Ishikawa (cell line): ENCODE results near the gene STARD3.
A peak's percentile ranks its signal among the peaks of the same experiment; 100 is the strongest.

ENCODE experiments used
- CEBPB ChIP-seq: IDR thresholded peaks from 2 replicates; pipeline ENCODE4 v1.6.1; 2012
- CREB1 ChIP-seq: IDR thresholded peaks from 2 replicates; pipeline ENCODE4 v1.6.1; 2012; ENCODE audit warnings: low read depth
- EGR1 ChIP-seq: IDR thresholded peaks from 2 replicates; pipeline ENCODE4 v1.6.1; 2012
- EP300 ChIP-seq: IDR thresholded peaks from 2 replicates; pipeline ENCODE4 v1.6.1; 2012; ENCODE audit warnings: borderline replicate concordance
- FOXM1 ChIP-seq: IDR thresholded peaks from 2 replicates; pipeline ENCODE4 v1.6.1; 2012; ENCODE audit warnings: low read depth, borderline replicate concordance
- NFIC ChIP-seq: IDR thresholded peaks from 2 replicates; pipeline ENCODE4 v1.6.1; 2012
- RAD21 ChIP-seq: IDR thresholded peaks from 2 replicates; pipeline ENCODE4 v1.6.1; 2012; ENCODE audit warnings: low read depth
- TAF1 ChIP-seq: IDR thresholded peaks from 2 replicates; pipeline ENCODE4 v1.6.1; 2012; ENCODE audit warnings: low read depth, mild to moderate bottlenecking
- TCF12 ChIP-seq: IDR thresholded peaks from 2 replicates; pipeline ENCODE4 v1.6.1; 2012; ENCODE audit warnings: low read depth
- TEAD4 ChIP-seq: IDR thresholded peaks from 2 replicates; pipeline ENCODE4 v1.6.1; 2012
- USF1 ChIP-seq: IDR thresholded peaks from 2 replicates; pipeline ENCODE4 v1.6.1; 2012
- YY1 ChIP-seq: IDR thresholded peaks from 2 replicates; pipeline ENCODE4 v1.6.1; 2012; ENCODE audit warnings: low read depth
- ZBTB7A ChIP-seq: IDR thresholded peaks from 2 replicates; pipeline ENCODE4 v1.6.1; 2012; ENCODE audit warnings: low read depth
- TF ChIP-seq, protein P1 (sequence below): IDR thresholded peaks from 2 replicates; pipeline ENCODE4 v1.6.1; 2012
- TF ChIP-seq, protein P2 (sequence below): IDR thresholded peaks from 2 replicates; pipeline ENCODE4 v1.6.1; 2012; ENCODE audit warnings: low read depth, mild to moderate bottlenecking

The STARD3 gene

DNA sequence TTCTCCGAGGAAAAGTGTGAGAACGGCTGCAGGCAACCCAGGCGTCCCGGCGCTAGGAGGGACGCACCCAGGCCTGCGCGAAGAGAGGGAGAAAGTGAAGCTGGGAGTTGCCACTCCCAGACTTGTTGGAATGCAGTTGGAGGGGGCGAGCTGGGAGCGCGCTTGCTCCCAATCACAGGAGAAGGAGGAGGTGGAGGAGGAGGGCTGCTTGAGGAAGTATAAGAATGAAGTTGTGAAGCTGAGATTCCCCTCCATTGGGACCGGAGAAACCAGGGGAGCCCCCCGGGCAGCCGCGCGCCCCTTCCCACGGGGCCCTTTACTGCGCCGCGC is 62.8 kb downstream of the STARD3 start, which contains the start of gene ERBB2:
Gene ERBB2 (plus strand): TSS at position 247 of the 330 bp plus-strand sequence. CDS start 175 bp downstream, outside the sequence.
- TF ChIP-seq USF1 = no peak
- peak; percentile 62 for TF ChIP-seq TAF1
- TF ChIP-seq EP300 = peak; percentile 35; the same call in 1 of the 2 replicates
- TF ChIP-seq, protein P1, sequence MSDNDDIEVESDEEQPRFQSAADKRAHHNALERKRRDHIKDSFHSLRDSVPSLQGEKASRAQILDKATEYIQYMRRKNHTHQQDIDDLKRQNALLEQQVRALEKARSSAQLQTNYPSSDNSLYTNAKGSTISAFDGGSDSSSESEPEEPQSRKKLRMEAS = peak; percentile 51
- no peak for TF ChIP-seq NFIC
- no peak for TF ChIP-seq RAD21
- peak; percentile 95 for TF ChIP-seq TEAD4
- no peak for TF ChIP-seq YY1
- TF ChIP-seq FOXM1 = no peak
- peak; percentile 41; the same call in 1 of the 2 replicates for TF ChIP-seq TCF12
- no peak for TF ChIP-seq ZBTB7A
- TF ChIP-seq, protein P2, sequence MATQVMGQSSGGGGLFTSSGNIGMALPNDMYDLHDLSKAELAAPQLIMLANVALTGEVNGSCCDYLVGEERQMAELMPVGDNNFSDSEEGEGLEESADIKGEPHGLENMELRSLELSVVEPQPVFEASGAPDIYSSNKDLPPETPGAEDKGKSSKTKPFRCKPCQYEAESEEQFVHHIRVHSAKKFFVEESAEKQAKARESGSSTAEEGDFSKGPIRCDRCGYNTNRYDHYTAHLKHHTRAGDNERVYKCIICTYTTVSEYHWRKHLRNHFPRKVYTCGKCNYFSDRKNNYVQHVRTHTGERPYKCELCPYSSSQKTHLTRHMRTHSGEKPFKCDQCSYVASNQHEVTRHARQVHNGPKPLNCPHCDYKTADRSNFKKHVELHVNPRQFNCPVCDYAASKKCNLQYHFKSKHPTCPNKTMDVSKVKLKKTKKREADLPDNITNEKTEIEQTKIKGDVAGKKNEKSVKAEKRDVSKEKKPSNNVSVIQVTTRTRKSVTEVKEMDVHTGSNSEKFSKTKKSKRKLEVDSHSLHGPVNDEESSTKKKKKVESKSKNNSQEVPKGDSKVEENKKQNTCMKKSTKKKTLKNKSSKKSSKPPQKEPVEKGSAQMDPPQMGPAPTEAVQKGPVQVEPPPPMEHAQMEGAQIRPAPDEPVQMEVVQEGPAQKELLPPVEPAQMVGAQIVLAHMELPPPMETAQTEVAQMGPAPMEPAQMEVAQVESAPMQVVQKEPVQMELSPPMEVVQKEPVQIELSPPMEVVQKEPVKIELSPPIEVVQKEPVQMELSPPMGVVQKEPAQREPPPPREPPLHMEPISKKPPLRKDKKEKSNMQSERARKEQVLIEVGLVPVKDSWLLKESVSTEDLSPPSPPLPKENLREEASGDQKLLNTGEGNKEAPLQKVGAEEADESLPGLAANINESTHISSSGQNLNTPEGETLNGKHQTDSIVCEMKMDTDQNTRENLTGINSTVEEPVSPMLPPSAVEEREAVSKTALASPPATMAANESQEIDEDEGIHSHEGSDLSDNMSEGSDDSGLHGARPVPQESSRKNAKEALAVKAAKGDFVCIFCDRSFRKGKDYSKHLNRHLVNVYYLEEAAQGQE = no peak
- TF ChIP-seq CEBPB = no peak
- peak; percentile 53 for TF ChIP-seq EGR1
- no peak; the same call in 1 of the 2 replicates for TF ChIP-seq CREB1

DNA sequence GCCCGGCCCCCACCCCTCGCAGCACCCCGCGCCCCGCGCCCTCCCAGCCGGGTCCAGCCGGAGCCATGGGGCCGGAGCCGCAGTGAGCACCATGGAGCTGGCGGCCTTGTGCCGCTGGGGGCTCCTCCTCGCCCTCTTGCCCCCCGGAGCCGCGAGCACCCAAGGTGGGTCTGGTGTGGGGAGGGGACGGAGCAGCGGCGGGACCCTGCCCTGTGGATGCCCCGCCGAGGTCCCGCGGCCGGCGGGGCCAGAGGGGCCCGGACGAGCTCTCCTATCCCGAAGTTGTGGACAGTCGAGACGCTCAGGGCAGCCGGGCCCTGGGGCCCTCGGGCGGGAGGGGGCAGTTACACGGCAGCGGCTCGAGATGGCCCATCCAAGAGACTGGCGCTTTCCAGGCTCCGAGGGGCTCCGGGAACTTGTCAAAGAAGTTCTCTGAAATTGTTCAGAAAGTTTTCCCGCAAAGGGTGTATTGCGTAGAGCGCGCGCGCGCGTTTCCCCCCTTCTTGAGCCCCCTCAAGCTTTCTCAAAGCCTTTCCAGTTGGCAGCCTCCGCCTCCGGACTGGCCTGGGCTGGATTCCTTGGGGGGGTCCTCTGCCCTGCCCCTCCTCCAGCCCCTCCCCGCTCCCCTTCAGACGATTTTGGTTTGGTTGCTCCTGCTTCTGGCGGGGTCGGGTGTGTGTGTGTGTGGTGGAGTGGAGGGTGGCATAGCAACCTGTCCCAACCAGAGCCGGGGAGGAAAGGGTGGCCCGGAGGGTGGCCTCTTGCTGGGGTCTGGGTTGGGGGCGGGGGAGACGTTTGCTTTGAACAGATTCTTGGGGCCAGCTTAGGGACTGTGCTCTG is 63.4 kb downstream of the STARD3 start:
- TF ChIP-seq CREB1 (no peak), ZBTB7A (peak; percentile 85)
- TF ChIP-seq, protein P1 = peak; percentile 32; the same call in 1 of the 2 replicates

- no peak for TF ChIP-seq ZBTB7A
- no peak for TF ChIP-seq CEBPB
- TF ChIP-seq RAD21 = no peak
- no peak for TF ChIP-seq FOXM1
- no peak for TF ChIP-seq EGR1
- no peak for TF ChIP-seq TAF1
- no peak for TF ChIP-seq CREB1
- TF ChIP-seq, protein P1 = no peak
- no peak for TF ChIP-seq TEAD4
These were observed 64.3 kb downstream of the STARD3 start for GRCh38 chr17:39701012-39701783.

- TF ChIP-seq ZBTB7A (no peak), NFIC (no peak), EGR1 (no peak), YY1 (no peak), TCF12 (no peak), RAD21 (no peak), CREB1 (no peak), TAF1 (no peak), EP300 (no peak), FOXM1 (no peak), CEBPB (no peak), USF1 (no peak), TEAD4 (no peak)
- TF ChIP-seq, protein P2 = no peak
- TF ChIP-seq, protein P1 = no peak
These were observed 65.0 kb downstream of the STARD3 start for GRCh38 chr17:39701784-39702422.
